Karpas-422 (cell line): ENCODE data around the gene SCARF2. TPM values are rescaled to one million over a fixed set of nuclear protein-coding genes. Genes with fewer than 3 reads are reported as not detected.

Experiments
- DNase-seq: peaks from one replicate; pipeline ENCODE4 v3.0.0-alpha.2; 2015
- H2AFZ ChIP-seq: fragments of 200-600 bp; sonication (generic); 2 replicates; pipeline ENCODE4 v1.6.1; 2014; ENCODE audit warnings: antibody characterized with exemption, low read length, mixed read lengths
- H3K27ac ChIP-seq: fragments of 200-600 bp; sonication (generic); 2 replicates; pipeline ENCODE4 v1.5.1; 2014; ENCODE audit warnings: mild to moderate bottlenecking, low read length, moderate library complexity
- H3K27me3 ChIP-seq: fragments of 200-600 bp; sonication (generic); 2 replicates; pipeline ENCODE4 v1.6.1; 2014; ENCODE audit warnings: low read length, mixed read lengths
- H3K36me3 ChIP-seq: fragments of 200-600 bp; sonication (generic); 2 replicates; pipeline ENCODE4 v1.6.1; 2014; ENCODE audit warnings: low read length, mixed read lengths; ENCODE audit not compliant: insufficient read depth
- H3K4me1 ChIP-seq: fragments of 200-600 bp; sonication (generic); 2 replicates; pipeline ENCODE4 v1.6.1; 2014; ENCODE audit warnings: mild to moderate bottlenecking, low read length, mixed read lengths
- H3K4me2 ChIP-seq: fragments of 200-600 bp; sonication (generic); 2 replicates; pipeline ENCODE4 v1.6.1; 2014; ENCODE audit warnings: low read length, low read depth, mild to moderate bottlenecking; ENCODE audit not compliant: poor library complexity, severe bottlenecking
- H3K4me3 ChIP-seq: fragments of 200-600 bp; sonication (generic); 2 replicates; pipeline ENCODE4 v1.5.1; 2014; ENCODE audit warnings: mild to moderate bottlenecking, antibody characterized with exemption, low read length, mixed read lengths
- H3K79me2 ChIP-seq: fragments of 200-600 bp; sonication (generic); 2 replicates; pipeline ENCODE4 v1.6.1; 2014; ENCODE audit warnings: mild to moderate bottlenecking, low read length, mixed read lengths
- H3K9ac ChIP-seq: fragments of 200-600 bp; sonication (generic); 2 replicates; pipeline ENCODE4 v1.6.0; 2014; ENCODE audit warnings: low read length
- H3K9me2 ChIP-seq: fragments of 200-600 bp; sonication (generic), shearing (Covaris generic); replicated peaks from 2 replicates; pipeline ENCODE4 v1.6.0; 2014; ENCODE audit warnings: mild to moderate bottlenecking, low read length, moderate library complexity; ENCODE audit not compliant: insufficient read depth
- H3K9me3 ChIP-seq: fragments of 300-700, 200-600 bp; sonication (generic); 2 replicates; pipeline ENCODE4 v1.6.1; 2014; ENCODE audit warnings: low read length, mixed read lengths
- H4K20me1 ChIP-seq: fragments of 200-600 bp; sonication (generic); 2 replicates; pipeline ENCODE4 v1.6.1; 2014; ENCODE audit warnings: mild to moderate bottlenecking, antibody characterized with exemption, low read length, low read depth; ENCODE audit not compliant: insufficient read depth
- total RNA-seq: library from RNA; depleted of rRNA; stranded (reverse); fragments of >200 nt; shearing (Covaris generic); gene quantifications from 2 replicates; pipeline ENCODE4 v1.2.3, GENCODE V29; 2014; ENCODE audit warnings: low replicate concordance

Gene SCARF2
- total RNA-seq, 1 experiment from 2014 or later = 0.67 TPM

DNA sequence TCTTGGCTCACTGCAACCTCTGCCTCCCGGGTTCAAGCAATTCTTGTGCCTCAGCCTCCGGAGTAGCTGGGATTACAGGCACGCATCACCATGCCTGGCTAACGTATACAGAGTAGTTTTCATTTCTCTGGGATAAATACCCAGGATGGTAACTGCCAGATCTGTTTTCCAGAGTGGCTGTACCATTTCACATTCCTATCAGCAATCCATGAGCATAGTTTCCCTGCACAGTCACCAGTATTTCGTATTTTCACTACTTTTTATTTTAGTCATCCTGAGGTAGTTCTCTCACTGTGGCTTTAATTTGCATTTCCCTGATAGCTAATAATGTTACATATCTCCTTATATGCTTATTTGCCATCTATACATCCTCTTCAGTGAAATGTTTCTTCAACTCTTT, 11.0 kb upstream of the SCARF2 start:
- no peaks in the 10 kb centered on the region for H3K27me3 ChIP-seq
- H3K36me3 ChIP-seq = no peaks in the 10 kb centered on the region
- no peaks in the 10 kb centered on the region for H3K79me2 ChIP-seq
- no peak overlapping the region for H3K4me3 ChIP-seq
- no peak overlapping the region for H3K9ac ChIP-seq
- no peaks in the 10 kb centered on the region for H3K4me1 ChIP-seq
- H3K9me3 ChIP-seq = no peaks in the 10 kb centered on the region
- no peak overlapping the region for H3K27ac ChIP-seq
- no peak overlapping the region for H3K4me2 ChIP-seq
- no peak for DNase-seq
- H2AFZ ChIP-seq = no peak overlapping the region
- no peaks in the 10 kb centered on the region for H3K9me2 ChIP-seq
- H4K20me1 ChIP-seq = no peaks in the 10 kb centered on the region

GRCh38 chr22:20446383-20446970, 8.9 kb upstream of the SCARF2 start:
- no peak overlapping the region for H3K4me2 ChIP-seq
- no peaks in the 10 kb centered on the region for H4K20me1 ChIP-seq
- H3K79me2 ChIP-seq = no peaks in the 10 kb centered on the region
- no peak overlapping the region for H3K27ac ChIP-seq
- no peaks in the 10 kb centered on the region for H3K4me1 ChIP-seq
- DNase-seq = no peak
- no peaks in the 10 kb centered on the region for H3K27me3 ChIP-seq
- no peaks in the 10 kb centered on the region for H3K9me2 ChIP-seq
- H3K4me3 ChIP-seq = no peak overlapping the region
- no peaks in the 10 kb centered on the region; the same call in 1 of the 2 replicates for H3K36me3 ChIP-seq
- H2AFZ ChIP-seq = no peak overlapping the region
- H3K9ac ChIP-seq = no peak overlapping the region
- no peaks in the 10 kb centered on the region for H3K9me3 ChIP-seq

DNA sequence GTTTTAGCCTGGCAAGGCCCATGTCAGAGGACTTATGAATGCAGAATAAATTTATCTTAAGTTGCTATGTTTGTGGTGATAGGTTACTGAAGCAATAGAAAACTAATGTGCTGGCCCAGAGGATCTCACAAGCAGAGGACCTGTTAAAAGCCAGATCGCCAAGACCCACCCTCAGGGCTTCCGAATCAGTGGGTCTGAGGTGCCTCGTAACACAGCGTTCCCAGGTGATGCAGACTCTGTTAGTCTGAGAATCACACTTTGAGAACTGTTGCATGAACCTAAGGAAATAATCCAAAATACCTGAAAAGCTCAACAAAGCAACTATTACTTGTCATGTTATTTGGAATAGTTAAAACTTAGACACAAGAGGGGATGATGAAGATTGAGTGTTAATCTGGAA, 6.7 kb upstream of the SCARF2 start:
- no peaks in the 10 kb centered on the region for H3K9me2 ChIP-seq
- H2AFZ ChIP-seq = no peak overlapping the region
- H3K4me3 ChIP-seq = no peak overlapping the region
- H3K9ac ChIP-seq = no peak overlapping the region
- H3K27me3 ChIP-seq = no peaks in the 10 kb centered on the region
- no peak overlapping the region for H3K4me2 ChIP-seq
- DNase-seq = no peak
- no peaks in the 10 kb centered on the region for H3K4me1 ChIP-seq
- H4K20me1 ChIP-seq = no peaks in the 10 kb centered on the region
- no peaks in the 10 kb centered on the region for H3K79me2 ChIP-seq
- H3K9me3 ChIP-seq = no peaks in the 10 kb centered on the region
- H3K27ac ChIP-seq = no peak overlapping the region
- H3K36me3 ChIP-seq = no peaks in the 10 kb centered on the region; the same call in 1 of the 2 replicates

- Histone ChIP-seq H3K9me2 (no peaks in the 10 kb centered on the region), H3K27ac (no peak overlapping the region), H3K27me3 (no peaks in the 10 kb centered on the region), H2AFZ (no peak overlapping the region), H3K4me2 (no peak overlapping the region), H3K36me3 (no peaks in the 10 kb centered on the region; the same call in 1 of the 2 replicates), H3K9me3 (no peaks in the 10 kb centered on the region), H3K4me3 (no peak overlapping the region), H3K4me1 (no peaks in the 10 kb centered on the region), H3K9ac (no peak overlapping the region), H3K79me2 (no peaks in the 10 kb centered on the region), H4K20me1 (no peaks in the 10 kb centered on the region)
- DNase-seq = no peak
These were observed 5.1 kb upstream of the SCARF2 start for GRCh38 chr22:20442485-20443284.

DNA sequence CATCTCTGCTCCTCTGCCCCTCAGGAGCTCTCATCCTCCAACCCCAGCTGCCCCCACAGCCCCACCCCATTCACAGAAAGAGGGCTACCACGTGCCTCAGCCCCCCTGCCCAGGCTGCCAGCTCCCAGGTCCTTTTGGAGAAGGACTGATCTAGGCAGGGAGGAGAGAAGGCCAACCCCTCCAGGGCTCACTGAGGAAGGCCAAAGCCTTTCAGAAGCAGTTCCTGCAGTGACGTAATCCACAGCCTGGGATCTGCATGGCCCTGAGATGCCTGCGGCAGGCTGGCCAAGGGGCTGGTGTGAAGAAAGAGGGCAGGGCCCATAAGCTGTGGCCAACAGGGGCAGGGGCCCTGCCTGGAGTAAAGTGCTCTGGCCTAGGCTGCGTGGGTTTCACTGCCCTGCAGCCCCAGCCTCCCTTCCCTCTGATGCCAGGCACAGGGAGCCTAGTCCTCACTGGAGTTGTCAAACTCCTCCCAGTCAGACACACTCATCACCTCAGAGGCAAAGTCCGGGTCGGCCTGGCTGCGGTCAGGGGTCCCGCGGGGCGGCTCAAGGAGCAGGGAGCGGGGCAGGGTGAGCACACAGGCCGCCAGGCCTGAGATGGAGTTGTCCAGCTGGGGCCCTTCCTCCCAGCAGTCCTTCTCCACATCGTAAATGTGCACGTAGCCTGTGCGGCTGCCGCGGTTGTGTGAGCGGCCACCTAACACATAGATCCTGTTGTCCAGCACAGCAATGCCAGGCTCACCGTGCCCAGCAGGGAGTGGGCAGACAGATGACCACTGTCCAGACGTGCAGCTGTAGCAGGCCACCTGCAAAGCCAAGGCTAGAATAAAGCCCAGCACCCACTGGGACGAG, 4.2 kb upstream of the SCARF2 start:
- no peak overlapping the region for H3K9ac ChIP-seq
- no peak overlapping the region for H3K4me3 ChIP-seq
- no peak overlapping the region for H2AFZ ChIP-seq
- no peaks in the 10 kb centered on the region for H3K9me3 ChIP-seq
- no peaks in the 10 kb centered on the region; the same call in 1 of the 2 replicates for H3K36me3 ChIP-seq
- no peaks in the 10 kb centered on the region for H3K4me1 ChIP-seq
- no peaks in the 10 kb centered on the region for H3K9me2 ChIP-seq
- no peaks in the 10 kb centered on the region for H4K20me1 ChIP-seq
- H3K27me3 ChIP-seq = no peaks in the 10 kb centered on the region
- no peak overlapping the region for H3K4me2 ChIP-seq
- no peak for DNase-seq
- no peak overlapping the region for H3K27ac ChIP-seq
- no peaks in the 10 kb centered on the region for H3K79me2 ChIP-seq

DNA sequence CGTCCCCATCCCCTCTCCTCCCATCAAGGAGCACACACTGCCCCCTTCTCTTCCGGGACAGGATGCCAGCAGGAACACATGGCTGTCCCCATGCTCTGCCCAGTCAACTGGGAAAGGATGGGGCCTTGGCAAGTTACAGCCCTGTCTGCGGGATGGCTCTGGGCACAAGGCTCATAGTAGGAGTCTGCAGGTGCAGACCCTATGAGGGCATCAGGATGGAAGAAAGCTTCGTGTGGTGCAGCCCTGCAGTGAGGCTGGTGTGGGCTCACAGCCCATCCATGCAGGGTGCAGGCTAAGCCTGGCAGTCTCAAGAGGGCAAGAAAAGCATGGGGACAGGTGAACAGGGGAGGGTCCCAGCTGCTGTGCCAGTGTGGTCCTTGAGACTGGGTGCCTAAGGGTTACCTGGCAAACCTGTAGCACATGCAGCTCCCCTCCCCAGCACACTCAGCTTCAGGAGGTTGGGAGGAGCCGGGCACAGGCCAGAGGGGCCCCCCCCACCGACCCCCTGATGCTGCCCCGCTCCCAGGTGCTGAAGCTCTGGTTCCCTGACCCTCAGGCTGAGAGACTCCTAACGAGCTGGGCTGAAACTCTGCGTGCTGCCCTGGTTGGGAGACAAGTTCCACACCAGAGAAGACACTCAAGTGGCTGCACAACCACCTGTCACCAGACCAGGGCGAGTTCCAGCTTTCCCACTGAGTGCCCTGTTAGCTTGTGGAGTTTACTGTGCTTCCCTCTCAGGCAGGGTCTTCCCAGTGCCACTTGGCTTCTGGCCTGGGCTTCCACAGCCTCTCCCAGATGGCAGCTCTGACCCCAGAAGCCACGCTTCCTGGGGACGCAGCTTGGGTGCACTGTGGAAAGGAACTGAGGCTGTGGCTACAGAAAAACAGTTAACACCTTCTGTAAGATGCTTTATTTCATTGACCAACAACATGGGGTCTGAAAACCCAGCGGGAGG, 3.3 kb upstream of the SCARF2 start:
- no peaks in the 10 kb centered on the region for H3K9me2 ChIP-seq
- H3K36me3 ChIP-seq = no peaks in the 10 kb centered on the region; the same call in 1 of the 2 replicates
- H2AFZ ChIP-seq = no peak overlapping the region
- H4K20me1 ChIP-seq = no peaks in the 10 kb centered on the region
- no peak overlapping the region for H3K4me2 ChIP-seq
- no peaks in the 10 kb centered on the region for H3K4me1 ChIP-seq
- H3K27ac ChIP-seq = no peak overlapping the region
- H3K9ac ChIP-seq = no peak overlapping the region
- no peak overlapping the region for H3K4me3 ChIP-seq
- no peak for DNase-seq
- no peaks in the 10 kb centered on the region for H3K9me3 ChIP-seq
- H3K27me3 ChIP-seq = no peaks in the 10 kb centered on the region
- no peaks in the 10 kb centered on the region for H3K79me2 ChIP-seq

- no peaks in the 10 kb centered on the region for H3K4me1 ChIP-seq
- DNase-seq = no peak
- H3K4me2 ChIP-seq = no peak overlapping the region
- H3K79me2 ChIP-seq = no peaks in the 10 kb centered on the region
- H3K9ac ChIP-seq = no peak overlapping the region
- no peaks in the 10 kb centered on the region; the same call in 1 of the 2 replicates for H3K36me3 ChIP-seq
- no peak overlapping the region for H2AFZ ChIP-seq
- no peak overlapping the region for H3K4me3 ChIP-seq
- H3K9me3 ChIP-seq = no peaks in the 10 kb centered on the region
- H3K27me3 ChIP-seq = no peaks in the 10 kb centered on the region
- H3K9me2 ChIP-seq = no peaks in the 10 kb centered on the region
- no peak overlapping the region for H3K27ac ChIP-seq
- no peaks in the 10 kb centered on the region for H4K20me1 ChIP-seq
These were observed 2.4 kb upstream of the SCARF2 start for GRCh38 chr22:20439928-20440575.
